Activated CD4-positive, alpha-beta T cell treated with anti-CD3 and anti-CD28 coated beads for 24 hours (primary cell): ENCODE results near the gene RAB11FIP3.

ENCODE experiments used
- DNase-seq, 2 donors: peaks; one replicate each; pipeline ENCODE4 v3.0.0-alpha.2; 2020; ENCODE audit warnings: low read depth in 2 of 2

The RAB11FIP3 gene

DNA sequence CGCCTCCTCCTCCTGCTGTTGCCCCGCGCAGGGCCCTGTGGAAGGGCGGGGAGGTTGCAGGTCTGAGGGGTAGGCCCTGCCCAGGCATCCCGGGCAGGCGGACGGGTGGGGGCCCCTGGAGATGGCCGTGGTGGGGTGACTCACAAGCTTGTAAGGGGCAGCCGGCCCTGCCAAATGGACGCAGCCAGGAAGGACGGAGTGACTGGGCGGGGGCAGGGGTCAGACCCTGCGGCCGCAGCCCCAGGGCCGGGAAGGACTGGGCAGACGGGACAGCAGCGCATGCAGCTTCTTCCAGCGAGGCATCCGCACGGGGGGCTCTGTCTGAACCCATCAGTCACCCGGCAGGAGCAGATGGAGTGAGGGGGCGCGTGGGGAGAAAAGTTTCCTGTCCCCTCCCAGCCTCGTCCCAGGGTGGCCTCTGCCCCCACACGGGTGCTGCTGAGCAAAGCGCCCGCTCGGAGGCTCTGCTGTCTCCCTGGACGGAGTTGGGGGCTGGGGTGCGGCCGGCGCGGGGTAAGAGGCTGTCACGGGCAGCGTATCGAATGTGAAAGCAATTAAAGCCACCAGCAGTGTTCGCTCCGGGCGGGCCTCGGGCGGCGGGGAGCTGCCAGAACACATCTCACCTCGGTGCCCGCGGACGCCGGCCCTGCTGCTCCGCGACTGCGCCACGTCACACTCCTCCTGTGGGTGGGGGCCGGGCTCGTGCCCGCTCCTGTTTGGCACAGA lies 129.4 kb downstream of the RAB11FIP3 start:
- no peak for DNase-seq

DNA sequence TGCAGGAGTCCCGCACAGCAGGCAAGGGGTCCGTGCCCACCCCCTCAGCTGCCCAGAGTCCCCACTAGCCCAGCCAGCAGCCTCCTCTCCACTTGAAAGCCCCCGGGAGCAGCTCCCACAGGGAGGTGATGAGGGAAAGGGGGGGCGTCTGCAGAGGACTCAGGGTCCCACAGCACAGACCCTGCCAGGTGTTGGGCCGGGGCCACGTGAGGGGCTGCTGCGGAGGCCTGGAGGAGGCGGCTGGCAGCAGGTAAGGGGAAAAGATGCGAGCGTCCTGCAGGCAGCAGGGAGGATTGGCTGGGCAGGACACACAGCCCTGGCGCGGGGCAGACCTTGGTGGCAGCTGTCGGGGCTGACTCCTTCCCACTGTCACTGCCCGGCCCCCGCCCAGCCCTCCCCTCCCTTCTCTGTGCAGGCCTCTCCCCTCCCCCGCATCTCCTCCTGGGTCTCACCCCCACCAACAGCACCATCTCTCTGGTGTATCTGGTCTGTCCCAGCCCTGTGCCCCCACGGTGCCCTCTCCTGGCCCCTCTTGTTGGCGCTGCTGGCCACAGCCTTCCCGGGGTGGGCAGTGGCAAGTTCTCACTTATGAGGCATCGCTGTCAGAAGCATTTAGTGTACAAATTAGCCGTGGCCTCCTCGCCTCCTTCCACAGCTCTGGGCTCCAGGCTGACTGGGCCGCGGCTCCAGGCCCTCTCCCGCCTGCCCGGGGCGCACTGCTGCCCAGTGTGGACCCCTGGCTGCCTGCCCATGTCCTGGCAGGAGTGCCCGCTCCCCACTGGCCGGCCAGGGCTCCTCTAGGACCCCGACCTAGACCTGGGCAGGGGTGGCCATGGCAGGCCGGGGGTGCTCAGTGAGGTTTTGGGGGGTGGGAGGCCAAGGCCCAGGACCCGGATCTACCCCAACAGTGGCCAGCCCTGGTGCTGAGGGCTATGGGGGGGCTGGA lies 130.4 kb downstream of the RAB11FIP3 start:
- no peak for DNase-seq

DNA sequence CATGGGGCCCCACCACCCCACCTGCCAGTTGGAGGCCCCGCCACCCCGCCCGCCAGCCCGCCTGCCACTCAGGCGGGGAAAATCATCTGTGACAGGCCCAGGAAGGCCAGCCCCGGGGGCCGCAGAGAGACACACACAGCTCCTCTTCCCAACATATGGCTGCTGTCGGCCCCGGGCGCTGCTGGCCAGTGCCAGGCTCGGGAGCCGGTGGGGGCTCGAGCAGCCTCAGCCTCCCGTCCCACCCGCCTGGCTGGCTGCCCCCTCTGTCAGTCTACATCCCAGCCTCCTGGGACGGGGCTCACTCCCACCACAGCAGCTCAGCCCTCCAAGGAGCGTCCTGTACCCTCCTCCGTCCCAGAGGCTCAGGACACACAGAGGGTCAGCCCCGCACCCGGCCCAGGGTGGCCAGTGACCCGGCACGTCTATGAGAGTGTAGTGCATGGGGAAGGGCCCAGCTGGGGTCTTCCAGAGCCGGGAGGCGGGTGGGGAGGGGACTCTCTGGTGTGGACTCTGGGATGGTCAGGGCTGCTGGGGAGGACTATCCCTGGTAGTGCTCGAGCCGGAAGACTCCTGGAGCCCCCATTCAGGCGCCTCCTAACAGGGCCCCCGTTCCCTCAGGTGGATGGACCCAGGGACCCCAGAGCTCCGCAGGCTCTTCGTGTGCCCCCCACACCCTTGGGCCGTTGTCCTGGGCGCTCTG lies 131.2 kb downstream of the RAB11FIP3 start:
- no peak for DNase-seq

GRCh38 chr16:557463-558297 lies 132.2 kb downstream of the RAB11FIP3 start:
- DNase-seq: no peak

DNA sequence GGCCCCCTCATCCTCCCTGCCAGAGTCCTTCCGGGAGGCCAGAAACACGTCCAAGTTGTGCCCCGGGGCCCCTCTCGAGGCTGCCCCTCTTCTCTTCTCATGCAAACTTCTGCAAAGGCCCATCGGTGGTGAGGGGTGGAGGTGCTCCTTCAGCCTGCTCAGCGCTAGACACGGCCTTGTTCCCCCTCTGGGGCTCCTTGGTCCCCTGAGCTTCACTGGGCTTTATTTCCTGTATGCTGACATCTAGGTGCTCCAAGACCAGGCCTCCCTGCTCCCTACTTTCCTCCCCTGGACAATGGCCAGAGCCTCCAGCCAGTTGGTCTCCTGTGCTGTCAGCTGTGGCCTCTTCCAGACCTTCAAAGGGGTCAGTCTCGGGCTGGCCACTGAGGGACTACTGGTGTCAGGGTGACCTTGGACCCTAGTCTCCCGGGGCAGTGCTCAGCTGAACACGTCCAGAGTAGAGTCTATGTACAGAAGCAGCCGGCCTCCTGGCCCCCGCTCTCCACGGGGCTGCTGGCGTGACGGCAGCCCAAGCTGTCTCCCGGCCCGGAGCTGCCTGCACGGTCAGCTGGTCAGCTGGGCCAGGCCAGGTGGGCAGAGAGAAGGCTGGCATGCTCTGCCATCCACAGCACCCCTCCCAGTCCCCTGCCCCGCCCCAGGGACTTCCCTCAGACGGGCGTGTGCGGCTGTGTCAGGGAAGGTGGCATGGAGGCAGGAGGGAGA lies 133.0 kb downstream of the RAB11FIP3 start:
- DNase-seq: no peak

DNA sequence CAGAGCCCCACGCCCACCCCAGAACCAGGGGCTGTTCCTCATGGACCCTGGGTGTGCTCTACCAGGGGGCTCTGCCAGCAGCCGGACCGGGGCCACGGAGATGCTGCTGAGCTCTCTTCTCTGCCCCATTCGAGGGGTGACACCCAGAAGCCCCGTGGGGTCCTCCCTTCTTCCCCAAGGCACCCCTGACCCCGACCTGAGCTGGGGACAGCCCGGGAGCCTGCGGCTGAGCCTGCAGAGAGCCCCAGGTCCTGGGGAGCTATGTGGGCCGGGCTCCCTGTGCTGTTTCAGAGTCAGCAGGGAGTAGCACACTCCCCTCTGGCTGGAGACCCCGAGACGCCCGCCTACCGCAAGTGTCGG lies 133.6 kb downstream of the RAB11FIP3 start:
- DNase-seq: no peak

- no peak for DNase-seq
Observed at GRCh38 chr16:559411-560203, 134.2 kb downstream of the RAB11FIP3 start.

GRCh38 chr16:560204-560700 lies 134.8 kb downstream of the RAB11FIP3 start, which contains the start of gene PRR35:
Gene PRR35 (plus strand): TSS chr16:560394. CDS start chr16:563295, 2,901 bp downstream.
- DNase-seq: no peak

DNA sequence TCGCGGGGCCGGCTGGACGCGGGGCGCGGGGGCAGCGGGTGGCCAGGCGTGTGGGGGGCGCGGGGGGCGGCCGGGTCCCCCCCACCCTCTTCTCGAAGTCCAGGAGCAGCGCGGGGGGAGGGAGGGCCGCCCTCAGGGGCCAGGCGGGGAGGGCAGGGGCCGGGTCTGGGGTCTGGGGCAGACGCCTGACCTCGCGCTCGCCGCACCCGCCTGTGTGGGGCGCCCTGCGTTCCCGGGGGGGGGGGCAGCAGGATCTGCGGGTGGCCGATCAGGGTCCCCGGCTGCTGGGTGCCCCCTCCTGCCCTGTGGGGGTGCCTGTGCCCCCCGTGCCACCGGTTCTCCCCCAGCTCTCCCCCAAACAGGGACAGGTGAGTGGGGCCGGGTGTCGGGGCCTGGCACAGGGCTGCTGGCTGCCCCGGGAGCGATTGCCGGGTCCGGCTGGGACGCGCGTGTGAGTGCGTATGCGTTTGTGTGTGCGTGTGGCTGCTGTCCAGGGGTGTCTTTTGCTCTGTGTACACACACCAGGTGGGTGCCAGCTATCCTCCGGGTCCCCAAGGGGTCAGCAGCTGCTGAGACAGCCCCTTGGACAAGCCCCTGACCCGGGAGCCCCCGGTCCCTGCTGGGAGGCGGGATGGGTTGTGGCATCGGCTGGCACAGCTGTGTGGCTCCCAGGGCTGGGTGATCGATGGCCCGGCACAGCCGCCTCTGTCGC lies 135.4 kb downstream of the RAB11FIP3 start:
- DNase-seq: no peak

DNA sequence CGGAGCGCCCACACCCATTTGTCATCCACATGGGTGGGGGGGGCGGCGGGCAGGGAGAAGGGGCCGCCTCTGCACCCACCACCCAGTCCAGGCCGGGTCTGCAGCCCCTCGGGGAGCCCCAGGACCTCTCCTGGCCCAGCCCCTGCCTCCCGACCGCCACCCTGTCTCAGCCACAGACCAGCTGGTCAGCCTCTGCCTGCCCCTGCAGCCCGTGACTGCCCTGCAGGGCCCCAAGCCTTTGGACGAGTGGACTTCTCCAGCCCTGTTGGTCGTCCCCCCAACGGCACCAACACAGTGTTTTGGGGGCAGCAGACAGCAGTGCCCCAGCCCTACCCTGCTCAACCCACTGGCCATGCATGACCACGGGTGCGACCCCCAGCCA lies 136.0 kb downstream of the RAB11FIP3 start:
- no peak for DNase-seq

GRCh38 chr16:561957-562938 lies 136.8 kb downstream of the RAB11FIP3 start:
- no peak for DNase-seq

DNA sequence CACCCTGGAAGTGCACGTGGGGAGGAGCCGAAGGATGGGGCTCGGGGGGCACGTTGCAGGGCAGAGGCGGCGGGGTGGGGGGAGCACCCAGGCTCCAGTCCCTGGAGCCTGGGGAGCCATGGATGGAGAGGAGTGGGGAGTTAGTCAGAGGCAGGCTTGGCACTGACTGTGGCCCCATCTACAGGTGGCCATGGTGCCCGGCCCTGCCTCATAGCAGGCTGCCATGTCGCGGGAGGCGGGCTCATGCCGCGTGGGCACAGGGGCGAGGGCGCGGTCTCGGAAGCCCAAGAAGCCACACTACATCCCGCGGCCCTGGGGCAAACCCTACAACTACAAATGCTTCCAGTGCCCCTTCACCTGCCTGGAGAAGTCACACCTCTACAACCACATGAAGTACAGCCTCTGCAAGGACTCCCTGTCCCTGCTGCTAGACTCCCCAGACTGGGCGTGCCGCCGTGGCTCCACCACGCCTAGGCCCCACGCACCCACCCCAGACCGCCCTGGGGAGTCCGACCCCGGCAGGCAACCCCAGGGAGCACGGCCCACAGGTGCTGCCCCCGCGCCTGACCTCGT lies 137.7 kb downstream of the RAB11FIP3 start:
- no peak for DNase-seq

DNA sequence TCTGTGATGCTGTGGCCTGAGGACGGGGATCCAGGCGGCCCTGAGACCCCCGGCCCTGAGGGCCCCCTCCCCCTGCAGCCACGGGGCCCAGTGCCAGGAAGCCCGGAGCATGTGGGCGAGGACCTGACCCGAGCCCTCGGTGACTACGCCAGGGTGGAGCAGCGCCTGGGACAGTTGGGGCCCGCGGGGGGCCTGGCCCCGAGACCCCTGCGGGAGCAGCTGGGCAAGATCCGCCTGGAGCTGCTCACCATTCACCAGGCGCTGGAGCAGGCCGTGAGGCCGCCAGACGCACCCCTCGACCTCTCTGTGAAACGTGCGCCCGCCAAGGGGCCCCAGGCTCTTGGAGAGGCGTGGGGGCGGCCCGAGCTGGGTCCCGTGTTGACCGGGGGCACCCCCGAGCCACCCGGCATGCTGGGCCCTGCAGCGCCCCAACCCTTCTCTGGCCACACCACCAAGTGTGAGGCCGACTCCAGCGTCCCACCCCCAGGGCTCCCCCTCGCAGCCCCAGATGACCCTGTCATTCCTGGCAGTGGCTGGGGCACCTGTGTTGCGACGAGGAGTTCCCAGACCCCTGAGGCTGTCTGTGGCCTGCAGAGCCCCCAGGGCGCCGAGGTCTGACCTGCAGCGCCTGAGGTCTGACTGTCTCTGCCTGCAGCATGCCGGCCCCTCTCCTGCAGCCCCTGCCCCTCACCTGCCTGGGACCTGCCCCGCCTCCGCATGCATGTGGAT lies 139.4 kb downstream of the RAB11FIP3 start:
- DNase-seq: no peak

GRCh38 chr16:565419-566330 lies 140.2 kb downstream of the RAB11FIP3 start:
- DNase-seq: no peak

DNA sequence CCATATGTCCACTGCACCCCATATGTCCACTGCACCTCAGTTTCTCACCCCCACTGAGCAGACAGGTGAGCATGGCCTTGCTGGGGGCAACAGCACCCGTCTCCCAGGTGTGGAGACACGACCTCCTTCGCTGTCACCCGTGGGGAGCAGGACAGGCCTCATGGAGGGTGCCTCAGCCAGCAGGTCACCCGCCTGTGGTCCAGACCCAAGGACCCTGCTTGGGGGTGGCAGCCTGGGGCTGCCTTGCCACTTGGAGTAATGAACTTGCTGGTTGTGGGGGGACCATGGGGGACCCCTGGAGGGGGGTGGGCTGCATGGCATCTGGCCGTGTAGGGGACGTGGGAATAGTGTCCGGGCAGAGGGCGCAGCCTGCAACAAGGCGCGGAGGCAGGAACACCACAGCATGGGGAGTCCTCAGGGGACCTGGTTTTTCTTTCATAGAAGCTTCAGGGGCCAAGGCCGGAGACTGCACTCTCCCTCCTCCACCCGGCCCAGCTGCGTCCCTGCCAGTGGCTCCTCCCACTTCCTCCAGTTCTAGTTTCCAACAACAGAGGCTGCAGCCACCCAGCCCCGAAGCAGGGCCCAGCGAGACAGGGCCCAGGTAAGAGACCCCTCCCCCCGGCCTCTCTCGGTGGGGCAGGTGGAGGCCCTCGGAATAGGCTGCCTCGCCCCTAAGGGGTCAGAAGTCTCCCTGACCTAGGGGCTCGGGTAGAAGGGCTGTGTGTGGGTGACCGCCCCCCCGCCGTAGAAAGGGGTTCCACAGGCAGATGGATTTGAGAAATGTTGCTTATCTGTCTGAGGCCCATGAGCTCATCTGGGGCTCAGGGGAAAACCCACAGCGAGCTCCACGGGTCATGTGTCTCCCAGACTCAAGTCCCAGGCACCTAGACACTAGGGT lies 141.3 kb downstream of the RAB11FIP3 start, which contains the start of gene NHLRC4:
NHLRC4 (plus strand) TSS at position 531 of the 898 bp plus-strand sequence. CDS start 1,043 bp downstream, outside the sequence.
- peak in 1 of 2 donors; percentile 28 for DNase-seq
